GM18909 (cell line): ENCODE measurements around the gene TBC1D16.

Source experiments
- ATAC-seq: cut with Tn5 transposase; IDR thresholded peaks from one replicate; pipeline ENCODE4 v1.9.1; 2021; ENCODE audit warnings: mild to moderate bottlenecking; ENCODE audit not compliant: unreplicated experiment, poor library complexity

TBC1D16 gene

GRCh38 chr17:79955691-79956440 is 79.8 kb downstream of the TBC1D16 start:
- ATAC-seq = no peak

GRCh38 chr17:79955167-79955549 is 80.5 kb downstream of the TBC1D16 start:
- no peak for ATAC-seq

- no peak for ATAC-seq
Observed at GRCh38 chr17:79954281-79955166, 81.1 kb downstream of the TBC1D16 start.

GRCh38 chr17:79953335-79953734 is 82.3 kb downstream of the TBC1D16 start:
- no peak for ATAC-seq

DNA sequence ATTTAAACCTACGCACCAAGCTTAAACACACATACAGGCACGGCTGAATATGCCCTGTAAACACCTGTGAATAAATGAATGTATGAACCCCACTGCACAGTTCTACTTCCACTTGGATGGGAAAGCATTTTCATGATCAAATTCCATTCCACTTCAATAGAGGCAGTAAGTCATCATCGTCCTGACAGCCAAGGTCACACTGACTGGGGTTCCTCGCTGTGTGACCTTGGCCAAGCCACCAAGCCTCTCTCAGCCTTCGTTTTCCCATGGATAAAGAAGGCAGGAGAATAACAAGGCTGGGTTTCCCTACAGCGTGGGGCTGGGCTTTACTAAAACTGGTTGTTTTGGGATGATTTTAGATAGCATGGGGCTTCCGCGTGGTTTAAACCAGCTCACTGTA is 82.8 kb downstream of the TBC1D16 start:
- ATAC-seq = no peak

DNA sequence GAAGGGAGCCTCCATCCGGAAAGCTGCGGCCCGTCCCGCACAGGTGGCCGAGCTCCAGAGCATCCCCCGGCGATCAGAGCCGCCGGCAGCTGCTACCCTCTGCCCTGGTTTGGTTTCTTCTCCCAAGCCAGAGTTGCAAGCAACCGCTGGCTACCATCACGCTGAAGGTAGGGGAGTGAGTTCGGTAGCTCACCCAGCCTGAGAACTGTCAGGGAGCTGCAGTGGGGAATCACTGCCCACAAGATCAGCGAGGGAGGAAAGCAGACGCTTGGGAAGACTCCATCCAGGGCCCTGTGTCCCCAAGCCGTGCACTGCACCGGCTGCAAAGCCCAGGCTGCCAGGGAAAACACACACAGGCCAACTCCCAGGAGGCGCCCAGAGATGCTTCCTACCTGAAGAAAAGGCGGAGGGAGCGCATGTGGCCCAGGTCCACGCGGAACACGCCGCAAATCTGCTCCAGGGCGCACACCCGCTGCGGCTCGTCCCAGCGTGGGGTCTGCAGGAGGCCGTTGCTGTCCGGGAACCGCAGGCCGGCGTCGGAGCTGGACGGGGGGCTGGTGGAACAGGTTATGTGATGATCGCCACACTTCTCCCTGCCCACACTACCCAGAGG is 83.3 kb downstream of the TBC1D16 start:
- no peak for ATAC-seq

GRCh38 chr17:79951361-79952264 is 84.1 kb downstream of the TBC1D16 start:
- no peak for ATAC-seq

- no peak for ATAC-seq
Observed at GRCh38 chr17:79950751-79951150, 84.9 kb downstream of the TBC1D16 start.

GRCh38 chr17:79950306-79950705 is 85.4 kb downstream of the TBC1D16 start:
- no peak for ATAC-seq

DNA sequence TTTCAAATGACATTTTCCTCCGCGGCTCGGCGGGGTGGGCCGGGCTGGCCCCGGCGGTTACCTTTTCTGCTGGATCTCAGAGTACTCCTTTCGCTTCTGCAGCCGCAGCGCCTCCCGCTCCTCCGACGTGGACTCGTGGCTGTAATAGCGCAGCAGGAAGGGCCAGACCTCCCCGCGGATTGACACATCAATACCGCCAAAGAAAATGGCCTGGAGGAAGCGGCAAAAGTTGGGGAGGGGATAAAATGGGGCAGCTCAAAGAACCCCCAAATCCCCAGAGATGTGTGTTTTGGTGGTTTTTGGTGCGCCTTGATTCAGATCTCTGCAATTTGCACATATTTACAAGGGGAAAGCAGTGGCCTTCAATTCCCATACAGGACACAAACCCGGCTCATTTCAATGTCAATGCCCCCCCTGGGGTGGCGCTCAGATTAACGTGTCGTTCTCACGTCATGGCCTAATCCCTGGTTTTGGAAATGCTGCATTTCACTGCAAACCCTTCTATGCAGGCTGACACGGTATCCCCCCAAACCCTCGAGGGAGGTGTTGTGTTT is 85.9 kb downstream of the TBC1D16 start:
- ATAC-seq = no peak

GRCh38 chr17:79948945-79949655 is 86.6 kb downstream of the TBC1D16 start:
- no peak for ATAC-seq

- ATAC-seq = no peak
Observed at GRCh38 chr17:79948406-79948944, 87.2 kb downstream of the TBC1D16 start.

GRCh38 chr17:79947351-79948031 is 88.2 kb downstream of the TBC1D16 start:
- no peak for ATAC-seq

- ATAC-seq = no peak
Observed at GRCh38 chr17:79946352-79947231, 89.1 kb downstream of the TBC1D16 start.

DNA sequence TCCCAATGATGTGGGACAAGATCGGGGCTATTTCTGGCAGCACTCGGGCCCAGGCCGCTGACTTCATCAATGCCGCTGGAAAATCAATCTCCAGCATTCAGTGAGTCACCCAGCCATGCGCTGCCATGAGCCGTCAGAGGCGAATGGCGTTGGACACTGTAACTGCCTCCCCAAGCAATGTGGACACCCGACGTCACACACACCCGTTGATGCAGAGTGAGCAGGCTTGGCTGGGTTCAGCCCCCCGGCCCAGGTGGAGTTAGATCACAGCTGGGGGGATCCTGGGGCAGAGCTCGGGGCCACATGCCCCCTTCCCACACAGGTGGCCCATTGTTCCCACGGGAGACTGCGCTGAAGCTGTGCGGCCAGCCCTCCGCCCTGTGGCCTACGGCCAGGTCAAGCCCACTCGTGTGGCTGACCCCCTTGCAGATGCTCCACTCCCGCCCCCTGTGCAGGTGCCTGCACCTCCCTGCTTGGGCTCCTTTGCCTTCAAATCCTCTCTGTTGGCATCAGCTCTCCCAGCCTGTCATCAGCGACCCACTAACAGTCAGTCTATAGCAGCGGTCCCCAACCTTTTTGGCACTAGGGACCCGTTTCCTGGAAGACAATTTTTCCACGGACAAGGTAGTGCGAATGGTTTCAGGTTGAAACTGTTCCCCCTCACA is 89.9 kb downstream of the TBC1D16 start:
- no peak for ATAC-seq

- no peak for ATAC-seq
Observed at GRCh38 chr17:79944821-79945391, 90.8 kb downstream of the TBC1D16 start.
